GM12878 (cell line): ENCODE data around the gene HOXA2. TPM values are rescaled to one million over a fixed set of nuclear protein-coding genes. Genes with fewer than 3 reads are reported as not detected.

Experiments
- ATAC-seq: fragments of 200-7000 bp; cut with Tn5 transposase; 3 replicates; pipeline ENCODE4 v1.9.1; 2020; ENCODE audit warnings: mild to moderate bottlenecking, moderate library complexity
- BruUV-seq: library from RNA; stranded (reverse); fragments of 400-500 nt; replicated peaks from 2 replicates; lab custom pipeline; 2021; lab: Mats Ljungman, UMichigan
- CTCF ChIA-PET: fragments of 300-600 bp; sonication (Branson Sonifier 250); formaldehyde crosslinking; extraction: SDS; loops from one replicate; lab custom pipeline; 2021; ENCODE audit warnings: inconsistent platforms; lab: Yijun Ruan, JAX
- POLR2A ChIA-PET: fragments of 350-600 bp; formaldehyde crosslinking; extraction: SDS; loops from one replicate; lab custom pipeline; 2021; ENCODE audit warnings: inconsistent platforms; lab: Charles Lee
- RAD21 ChIA-PET: fragments of 300-600 bp; sonication (Branson Sonifier 250); formaldehyde crosslinking; loops from one replicate; lab custom pipeline; 2023; ENCODE audit warnings: antibody characterized with exemption; ENCODE audit not compliant: unreplicated experiment; lab: Charles Lee
- SMC1A ChIA-PET: fragments of 300-600 bp; sonication (Branson Sonifier 250); formaldehyde crosslinking; loops from one replicate; lab custom pipeline; 2023; ENCODE audit not compliant: unreplicated experiment, uncharacterized antibody; lab: Charles Lee
- DNase-seq: peaks from one replicate; pipeline ENCODE4 v3.0.0-alpha.2; 2011; ENCODE audit warnings: low read depth, low spot score
- FAIRE-seq: peaks from 3 replicates; lab custom pipeline; 2011; peaks lifted over from hg19 to GRCh38; lab: Jason Lieb, UNC
- H2AFZ ChIP-seq: 2 replicates; pipeline ENCODE4 v1.6.0; 2011; ENCODE audit warnings: low read depth, low read length, control low read depth; ENCODE audit not compliant: control insufficient read depth
- H3K27ac ChIP-seq: 2 replicates; pipeline ENCODE4 v1.5.1; 2011; ENCODE audit warnings: control low read depth; ENCODE audit not compliant: control insufficient read depth, insufficient read depth
- H3K27me3 ChIP-seq, 2 experiments: replicated peaks in 1 of 2; 2 replicates each; pipeline versions ENCODE4 v1.6.0 to v1.6.1; 2011; ENCODE audit warnings: low read length in 1 of 2; ENCODE audit not compliant: control insufficient read depth in 2 of 2, insufficient read depth in 2 of 2
- H3K36me3 ChIP-seq, 2 experiments: 2 replicates each; pipeline ENCODE4 v1.5.1; 2011; ENCODE audit warnings: low read length in 1 of 2; ENCODE audit not compliant: control insufficient read depth in 2 of 2, insufficient read depth in 2 of 2
- H3K4me1 ChIP-seq: 2 replicates; pipeline ENCODE4 v1.6.1; 2011; ENCODE audit warnings: mild to moderate bottlenecking, low read length, moderate library complexity, mixed read lengths; ENCODE audit not compliant: control insufficient read depth, insufficient read depth
- H3K4me2 ChIP-seq: 2 replicates; pipeline ENCODE4 v1.6.0; 2011; ENCODE audit warnings: control low read depth; ENCODE audit not compliant: control insufficient read depth, insufficient read depth
- H3K4me3 ChIP-seq: fragments of 200-600 bp; sonication (generic); 2 replicates; pipeline ENCODE4 v1.5.1; 2016
- H3K79me2 ChIP-seq: 2 replicates; pipeline ENCODE4 v1.6.0; 2011; ENCODE audit warnings: low read length; ENCODE audit not compliant: control insufficient read depth, insufficient read depth
- H3K9ac ChIP-seq: 2 replicates; pipeline ENCODE4 v1.8.0; 2011; ENCODE audit warnings: low read length, control low read depth, mixed read lengths; ENCODE audit not compliant: control insufficient read depth, insufficient read depth
- H3K9me3 ChIP-seq: replicated peaks from 3 replicates; pipeline ENCODE4 v1.5.1; 2011; ENCODE audit warnings: mild to moderate bottlenecking, low read length; ENCODE audit not compliant: control insufficient read depth, insufficient read depth
- H4K20me1 ChIP-seq: 2 replicates; pipeline ENCODE4 v1.6.0; 2011; ENCODE audit not compliant: control insufficient read depth, insufficient read depth
- CREM ChIP-seq: IDR thresholded peaks from 2 replicates; pipeline ENCODE4 v1.6.1; 2014; ENCODE audit warnings: antibody characterized with exemption, low read depth
- MXI1 ChIP-seq: fragments of 150-350 bp; IDR thresholded peaks from 2 replicates; pipeline ENCODE4 v1.6.1; 2011; ENCODE audit warnings: low read depth, mild to moderate bottlenecking, inconsistent platforms, low read length, improper control_type of control experiment
- NFXL1 ChIP-seq: fragments of 450-650 bp; IDR thresholded peaks from 2 replicates; pipeline ENCODE4 v1.6.1; 2017; ENCODE audit warnings: antibody characterized with exemption, mild to moderate bottlenecking, borderline replicate concordance
- WGBS: methylation state at CpG from one replicate; pipeline ENCODE4 v1.1.6; 2016; ENCODE audit warnings: low lambda C conversion rate; ENCODE audit not compliant: insufficient replicate concordance, insufficient coverage; ENCODE audit errors: missing lambda C conversion rate; 5-methylcytosine and 5-hydroxymethylcytosine counted together
- in situ Hi-C: fragments of 300-500 bp; cut with MboI; formaldehyde crosslinking; loops from 9 replicates; pipeline ENCODE4 v1.14.3; 2018; ENCODE audit warnings: mixed read lengths
- intact Hi-C: fragments of 100-400 bp; cut with micrococcal nuclease; formaldehyde crosslinking; loops from one replicate; pipeline ENCODE4 v1.14.2; 2022; ENCODE audit not compliant: unreplicated experiment
- polyA plus RNA-seq, 11 experiments: library from polyadenylated mRNA; depleted of rRNA in 4 of 11; unstranded in 6 of 11; stranded (reverse) in 5 of 11; fragments of >200 nt; fragmentation: Nextera tagmentation in 4 of 11; fragmentation: Illumina TruSeq in 1 of 11; extraction: Ambion mirVana in 4 of 11; extraction: Trizol in 1 of 11; gene quantifications; 1 replicate in 1 of 11; 2 replicates in 10 of 11; pipeline versions ENCODE4 v1.2.1 to v1.2.3, GENCODE V29; 2011 to 2016; ENCODE audit warnings: inconsistent platforms in 2 of 11, missing spikeins in 2 of 11, low read depth in 1 of 11
- total RNA-seq, 4 experiments: library from RNA; depleted of rRNA in 3 of 4; stranded (reverse); fragments of >200 nt in 3 of 4; fragmentation: Illumina TruSeq in 1 of 4; extraction: Trizol in 1 of 4; gene quantifications; 2 replicates each; pipeline versions ENCODE4 v1.2.1 to v1.2.3, GENCODE V29; 2013 to 2021
- TF ChIP-seq, protein P1 (sequence below): IDR thresholded peaks from 2 replicates; pipeline ENCODE4 v1.6.1; 2011; ENCODE audit warnings: low read depth, mild to moderate bottlenecking, low read length, moderate library complexity, borderline replicate concordance; ENCODE audit errors: extremely low read depth
- TF ChIP-seq, protein P2 (sequence below): IDR thresholded peaks from 2 replicates; pipeline ENCODE4 v1.6.1; 2012; ENCODE audit warnings: improper control_type of control experiment, low read depth, low read length; ENCODE audit not compliant: insufficient replicate concordance

The HOXA2 gene
- total and polyA plus RNA-seq, 10 of the 15 experiments (the other 5 are each of a cell fraction or from before 2014, with no cell fraction given) = not detected

DNA sequence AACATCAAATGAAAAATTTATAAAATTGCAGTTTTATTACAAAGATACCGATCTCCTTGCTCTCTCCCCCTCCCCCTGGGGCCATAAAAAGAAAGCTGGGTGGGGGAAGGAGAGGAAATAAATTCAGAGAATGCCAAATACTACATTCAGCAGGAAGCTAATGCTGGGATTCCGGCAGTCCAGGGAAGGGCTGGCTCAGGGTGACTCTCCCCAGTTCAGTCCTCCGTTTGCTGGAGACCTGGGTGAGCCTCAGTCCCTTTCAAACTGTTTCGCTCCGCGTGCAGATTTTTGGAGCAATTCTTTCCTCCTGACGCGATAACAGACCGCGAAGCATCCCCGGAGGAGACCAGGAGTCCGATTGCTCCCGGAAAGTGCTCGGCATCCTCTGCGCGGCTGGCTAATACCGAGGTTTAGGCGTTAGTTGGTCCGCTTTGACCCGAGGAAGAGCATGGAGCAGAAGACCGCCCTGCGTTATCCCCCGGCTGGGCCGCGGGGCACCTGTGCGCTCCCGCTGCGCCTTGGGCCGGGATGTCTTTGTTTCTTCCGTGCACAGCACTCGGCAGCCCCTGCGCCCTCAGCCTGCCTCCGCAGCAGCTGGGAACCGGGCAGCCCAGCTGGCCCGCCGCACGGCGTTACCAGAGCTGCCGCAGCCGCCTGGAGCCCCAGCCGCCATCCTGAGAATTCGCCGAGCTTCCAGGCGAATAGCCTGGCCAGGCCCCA is 3.9 kb upstream of the HOXA2 start:
- ATAC-seq (no peak), DNase-seq (no peak), FAIRE-seq (no peak)
- TF ChIP-seq MXI1 (no peak), NFXL1 (no peak), CREM (no peak)
- TF ChIP-seq, protein P1, sequence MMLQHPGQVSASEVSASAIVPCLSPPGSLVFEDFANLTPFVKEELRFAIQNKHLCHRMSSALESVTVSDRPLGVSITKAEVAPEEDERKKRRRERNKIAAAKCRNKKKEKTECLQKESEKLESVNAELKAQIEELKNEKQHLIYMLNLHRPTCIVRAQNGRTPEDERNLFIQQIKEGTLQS = no peak
- TF ChIP-seq, protein P2, sequence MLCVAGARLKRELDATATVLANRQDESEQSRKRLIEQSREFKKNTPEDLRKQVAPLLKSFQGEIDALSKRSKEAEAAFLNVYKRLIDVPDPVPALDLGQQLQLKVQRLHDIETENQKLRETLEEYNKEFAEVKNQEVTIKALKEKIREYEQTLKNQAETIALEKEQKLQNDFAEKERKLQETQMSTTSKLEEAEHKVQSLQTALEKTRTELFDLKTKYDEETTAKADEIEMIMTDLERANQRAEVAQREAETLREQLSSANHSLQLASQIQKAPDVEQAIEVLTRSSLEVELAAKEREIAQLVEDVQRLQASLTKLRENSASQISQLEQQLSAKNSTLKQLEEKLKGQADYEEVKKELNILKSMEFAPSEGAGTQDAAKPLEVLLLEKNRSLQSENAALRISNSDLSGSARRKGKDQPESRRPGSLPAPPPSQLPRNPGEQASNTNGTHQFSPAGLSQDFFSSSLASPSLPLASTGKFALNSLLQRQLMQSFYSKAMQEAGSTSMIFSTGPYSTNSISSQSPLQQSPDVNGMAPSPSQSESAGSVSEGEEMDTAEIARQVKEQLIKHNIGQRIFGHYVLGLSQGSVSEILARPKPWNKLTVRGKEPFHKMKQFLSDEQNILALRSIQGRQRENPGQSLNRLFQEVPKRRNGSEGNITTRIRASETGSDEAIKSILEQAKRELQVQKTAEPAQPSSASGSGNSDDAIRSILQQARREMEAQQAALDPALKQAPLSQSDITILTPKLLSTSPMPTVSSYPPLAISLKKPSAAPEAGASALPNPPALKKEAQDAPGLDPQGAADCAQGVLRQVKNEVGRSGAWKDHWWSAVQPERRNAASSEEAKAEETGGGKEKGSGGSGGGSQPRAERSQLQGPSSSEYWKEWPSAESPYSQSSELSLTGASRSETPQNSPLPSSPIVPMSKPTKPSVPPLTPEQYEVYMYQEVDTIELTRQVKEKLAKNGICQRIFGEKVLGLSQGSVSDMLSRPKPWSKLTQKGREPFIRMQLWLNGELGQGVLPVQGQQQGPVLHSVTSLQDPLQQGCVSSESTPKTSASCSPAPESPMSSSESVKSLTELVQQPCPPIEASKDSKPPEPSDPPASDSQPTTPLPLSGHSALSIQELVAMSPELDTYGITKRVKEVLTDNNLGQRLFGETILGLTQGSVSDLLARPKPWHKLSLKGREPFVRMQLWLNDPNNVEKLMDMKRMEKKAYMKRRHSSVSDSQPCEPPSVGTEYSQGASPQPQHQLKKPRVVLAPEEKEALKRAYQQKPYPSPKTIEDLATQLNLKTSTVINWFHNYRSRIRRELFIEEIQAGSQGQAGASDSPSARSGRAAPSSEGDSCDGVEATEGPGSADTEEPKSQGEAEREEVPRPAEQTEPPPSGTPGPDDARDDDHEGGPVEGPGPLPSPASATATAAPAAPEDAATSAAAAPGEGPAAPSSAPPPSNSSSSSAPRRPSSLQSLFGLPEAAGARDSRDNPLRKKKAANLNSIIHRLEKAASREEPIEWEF = no peak
- H3K79me2 ChIP-seq = no peaks in the 10 kb centered on the region
- in situ Hi-C loops = no loop called here
- H3K27me3 ChIP-seq = peaks cover 4% of the 10 kb centered on the region in 2 experiments
- no peaks in the 10 kb centered on the region for H4K20me1 ChIP-seq
- RAD21 ChIA-PET = no interaction called here
- no peak overlapping the region for H3K27ac ChIP-seq
- H3K36me3 ChIP-seq = no peaks in the 10 kb centered on the region
- H3K4me2 ChIP-seq = no peak overlapping the region
- 88% methylated on average over 44 of the region's 44 CpGs for WGBS
- SMC1A ChIA-PET = interaction anchor here (1.2 to 1.3 kb wide), 2 partner anchors 22 to 44 kb away, joined by 4 read pairs; no protein-coding TSS in a partner anchor
- BruUV-seq = no TSS peak
- H2AFZ ChIP-seq = no peak overlapping the region
- H3K9ac ChIP-seq = no peak overlapping the region
- CTCF ChIA-PET = interaction anchor here (1.3 kb wide), 1 partner anchor 10 kb away, joined by 3 read pairs; no protein-coding TSS in a partner anchor
- no peaks in the 10 kb centered on the region for H3K4me1 ChIP-seq
- no peak overlapping the region for H3K4me3 ChIP-seq
- no peaks in the 10 kb centered on the region; the same call in 2 of the 3 replicates for H3K9me3 ChIP-seq
- intact Hi-C loops = no loop called here
- POLR2A ChIA-PET = no interaction called here
